HG02759 (cell line): ENCODE measurements around the gene TXLNG.

Experiments used
- ATAC-seq: cut with Tn5 transposase; IDR thresholded peaks from one replicate; pipeline ENCODE4 v1.9.1; 2021; ENCODE audit warnings: mild to moderate bottlenecking, moderate library complexity; ENCODE audit not compliant: unreplicated experiment

Gene TXLNG

DNA sequence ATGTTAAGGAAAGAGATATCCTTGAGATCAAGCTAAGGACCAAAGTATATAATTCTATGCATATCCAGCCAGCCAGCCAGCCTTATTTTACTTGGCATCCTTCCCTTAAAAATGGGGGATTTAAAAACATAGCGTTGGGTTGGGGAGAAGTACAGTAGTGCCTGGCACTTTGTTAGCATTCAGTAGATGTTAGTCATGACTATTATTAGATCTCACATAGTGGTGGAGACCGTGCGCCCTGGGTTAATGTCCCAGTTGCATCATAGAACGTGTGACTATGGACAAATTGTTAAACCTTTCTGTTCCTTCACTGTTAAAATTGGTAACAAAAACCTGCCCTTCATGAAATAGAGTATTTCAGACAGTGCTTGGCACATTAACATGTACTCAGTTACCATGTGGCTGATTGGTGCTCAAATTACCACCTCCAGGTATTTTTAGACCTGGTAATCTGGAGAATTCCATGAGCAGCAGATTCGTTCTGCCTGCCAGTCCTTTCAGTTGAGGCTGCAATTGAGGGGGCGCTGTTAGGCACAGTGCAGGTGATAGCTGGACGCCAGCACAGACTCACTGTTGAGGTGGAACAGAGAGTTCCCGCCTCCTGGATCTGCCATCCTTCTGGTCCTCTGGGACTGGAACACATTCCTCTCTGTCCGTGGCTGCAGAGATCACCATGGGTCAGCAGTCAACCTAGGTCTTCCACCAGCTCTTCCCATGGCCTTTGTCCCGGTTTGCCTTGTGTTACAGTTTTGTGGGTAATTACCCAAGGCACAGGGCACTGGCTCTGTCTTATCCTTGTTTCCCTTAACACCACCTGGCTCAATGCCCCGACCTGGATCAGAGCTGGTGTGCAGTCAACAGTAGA, 52.2 kb downstream of the TXLNG start:
- ATAC-seq, result no peak

DNA sequence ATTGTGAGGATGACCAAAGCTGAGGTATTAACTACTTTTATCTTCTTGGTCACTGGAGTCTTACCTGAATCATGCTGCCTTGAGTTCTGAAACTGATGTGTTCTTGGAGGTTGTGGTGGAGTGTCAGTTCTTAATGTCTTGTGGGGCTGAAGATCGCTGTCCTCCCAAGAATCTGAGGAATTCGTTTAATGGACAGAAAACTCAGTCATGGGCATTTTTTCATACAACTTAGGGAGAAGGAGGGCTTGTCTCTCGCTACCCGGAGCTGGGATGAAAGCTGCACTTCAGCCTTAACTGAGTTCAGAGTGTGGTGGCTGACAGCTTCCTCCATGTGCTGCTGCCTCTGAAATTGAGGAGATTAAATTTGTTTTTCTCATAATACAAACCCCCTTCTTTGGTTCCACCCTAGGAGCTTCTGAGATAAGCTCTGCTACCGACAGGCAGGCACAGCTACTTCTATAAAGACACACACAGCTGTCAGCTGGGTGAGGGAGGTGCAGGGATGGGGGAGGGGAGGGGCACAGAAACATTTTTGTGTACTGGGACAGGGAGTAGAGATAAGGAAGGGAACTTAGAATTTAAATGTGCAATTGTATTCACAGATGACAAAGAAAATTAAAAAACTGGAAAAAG, 53.1 kb downstream of the TXLNG start:
- ATAC-seq, result no peak

DNA sequence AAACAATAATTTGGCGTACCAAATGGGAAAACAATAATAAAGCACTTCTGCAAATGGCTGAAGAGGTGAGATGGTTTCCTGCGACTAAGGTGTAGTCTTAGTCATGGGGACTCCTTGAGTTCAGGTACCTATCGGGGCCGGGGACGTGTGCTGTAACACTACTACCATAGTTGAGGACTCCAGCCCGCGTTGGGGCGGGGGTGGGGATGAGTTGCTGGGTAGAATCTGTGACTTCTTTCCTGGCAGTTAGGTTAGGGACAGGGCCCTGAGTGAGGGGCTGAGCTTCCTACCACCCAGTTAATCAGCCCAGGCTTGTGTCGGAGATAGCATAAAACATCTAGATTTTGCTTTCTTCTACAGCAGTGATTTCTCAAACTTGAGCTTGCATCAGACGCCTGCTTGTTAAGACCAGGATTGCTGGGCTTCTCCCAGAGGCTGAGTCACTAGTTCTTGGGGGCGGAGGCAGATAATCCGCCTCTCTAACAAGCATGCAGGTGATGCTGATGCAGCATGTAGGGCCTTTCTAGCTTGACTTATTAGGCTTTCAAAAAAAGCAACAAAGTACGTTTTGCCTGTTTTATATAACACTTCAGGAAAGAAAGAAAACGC, 53.7 kb downstream of the TXLNG start:
- ATAC-seq, result no peak

DNA sequence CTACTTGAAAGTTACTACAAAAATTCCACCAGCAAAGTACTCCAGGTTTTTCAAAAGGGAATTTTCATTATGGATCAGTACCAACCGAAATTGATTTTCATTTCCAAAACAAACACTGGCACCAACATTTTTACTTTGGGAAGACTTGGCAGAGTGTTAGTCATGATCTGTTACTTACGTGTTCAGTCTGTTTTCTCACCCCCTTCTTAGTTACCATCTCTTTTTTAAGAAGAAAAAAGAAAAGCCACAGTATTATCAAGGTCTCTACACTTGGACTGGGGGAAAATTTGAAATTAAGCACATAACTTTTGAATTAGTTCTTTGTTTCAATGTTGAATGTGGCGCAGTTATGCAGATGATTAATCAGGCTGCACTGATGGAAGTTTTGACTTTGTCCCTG, 56.4 kb downstream of the TXLNG start:
- ATAC-seq, result no peak

DNA sequence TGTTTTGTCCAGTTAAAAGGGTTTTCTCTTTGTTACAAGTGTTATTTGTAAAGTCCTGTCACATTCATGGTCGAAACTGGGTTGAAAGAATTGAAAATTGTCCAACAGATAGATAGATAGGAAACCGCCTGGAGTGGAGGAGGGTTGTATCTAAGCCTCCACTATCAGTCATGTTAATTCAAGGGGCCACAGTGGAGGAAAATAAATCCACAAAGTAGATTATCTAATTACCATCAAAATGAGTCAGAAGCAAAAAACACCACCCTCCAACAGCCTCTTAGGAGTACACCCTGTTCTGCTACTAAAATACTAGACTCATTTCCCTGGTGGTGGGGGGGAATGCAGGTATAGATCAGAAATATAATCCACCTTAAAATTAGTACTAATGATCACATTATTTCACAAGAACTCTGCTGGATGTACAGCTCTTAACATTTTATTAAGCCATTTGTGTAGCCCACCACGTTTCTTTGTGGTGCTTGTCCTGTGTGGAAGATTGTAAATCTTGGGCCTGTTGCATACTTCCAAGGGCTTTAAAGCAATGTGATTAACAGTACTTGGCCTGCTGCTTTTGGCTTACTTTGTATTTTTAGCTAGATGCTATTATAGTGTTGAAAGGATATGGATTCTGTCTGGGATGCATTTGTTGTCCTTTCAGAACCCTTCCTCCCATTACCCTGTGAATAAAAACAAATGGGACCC, 57.1 kb downstream of the TXLNG start:
- ATAC-seq, result no peak

DNA sequence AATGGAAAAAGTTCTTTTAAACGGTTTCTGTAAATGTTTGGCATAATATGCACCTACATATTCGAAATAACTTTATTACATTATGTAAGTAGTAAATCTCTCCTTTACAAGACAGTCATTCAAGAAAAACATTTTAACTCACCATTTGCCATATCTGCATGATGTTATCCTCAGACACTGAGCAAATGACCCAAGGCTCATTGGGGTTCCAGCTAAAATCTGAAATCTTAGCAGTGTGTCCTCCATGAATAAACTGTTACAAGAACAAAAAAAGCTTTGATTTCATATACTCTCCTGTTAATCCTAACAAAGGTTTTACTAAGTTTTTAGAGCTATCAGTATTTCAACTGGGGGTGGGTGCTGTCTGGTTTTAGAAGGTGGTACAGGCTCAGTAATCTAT, 59.4 kb downstream of the TXLNG start:
- no peak for ATAC-seq

DNA sequence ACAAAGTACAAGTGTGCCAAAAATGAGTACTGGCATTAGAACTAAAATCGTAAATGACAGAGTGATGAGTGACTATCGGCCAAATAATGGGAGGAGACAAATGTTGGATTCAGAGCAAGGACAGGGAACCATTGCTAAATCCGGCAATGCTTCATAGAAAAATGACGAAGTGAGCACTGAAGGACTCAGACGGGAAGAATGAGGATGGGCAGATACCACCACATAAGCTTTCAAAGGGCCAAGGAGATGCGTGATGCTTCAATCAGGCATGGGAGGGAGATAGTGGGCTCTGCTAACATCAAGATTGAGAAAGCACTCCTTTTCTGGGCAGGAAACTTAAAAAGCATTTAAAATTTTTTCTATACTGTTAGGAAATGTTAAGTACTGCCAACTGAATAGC, 62.3 kb downstream of the TXLNG start:
- ATAC-seq, result no peak

DNA sequence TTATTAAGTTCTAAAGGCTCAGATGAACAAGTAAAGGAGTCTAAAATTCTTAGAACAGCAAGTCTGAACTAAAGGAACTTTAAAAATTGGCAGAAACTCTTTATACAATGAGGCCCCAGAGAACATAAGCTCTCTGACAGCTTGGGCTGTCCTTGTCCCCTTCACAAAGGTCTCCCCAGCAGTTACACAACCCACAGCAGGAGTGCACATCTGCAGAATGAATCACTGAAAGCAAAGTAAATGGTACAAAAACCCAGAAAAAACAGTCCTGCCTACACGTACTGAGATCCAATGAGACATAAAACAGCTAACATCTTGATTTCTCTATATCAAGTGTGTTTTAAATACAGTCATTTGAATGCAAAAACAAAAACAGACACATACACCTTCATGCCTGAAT, 65.2 kb downstream of the TXLNG start:
- no peak for ATAC-seq

DNA sequence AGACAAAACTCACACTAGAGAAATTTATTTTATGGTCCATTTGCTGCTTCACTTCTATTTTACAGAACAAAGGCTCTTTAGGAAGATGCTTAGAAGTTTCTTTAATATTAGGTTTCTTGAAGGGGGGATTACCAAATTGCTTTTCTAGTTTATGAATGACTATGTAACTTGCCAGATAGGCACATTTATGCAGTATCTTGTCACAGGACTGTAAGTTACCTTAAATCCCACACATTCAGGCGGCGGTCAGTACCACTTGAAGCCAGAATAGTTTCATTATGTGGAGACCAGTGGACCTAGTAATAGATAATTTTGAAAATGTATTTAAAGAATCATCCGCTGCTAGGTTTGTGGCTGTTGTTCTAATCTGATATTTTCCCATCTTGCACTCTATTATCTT, 65.6 kb downstream of the TXLNG start:
- ATAC-seq, result no peak

DNA sequence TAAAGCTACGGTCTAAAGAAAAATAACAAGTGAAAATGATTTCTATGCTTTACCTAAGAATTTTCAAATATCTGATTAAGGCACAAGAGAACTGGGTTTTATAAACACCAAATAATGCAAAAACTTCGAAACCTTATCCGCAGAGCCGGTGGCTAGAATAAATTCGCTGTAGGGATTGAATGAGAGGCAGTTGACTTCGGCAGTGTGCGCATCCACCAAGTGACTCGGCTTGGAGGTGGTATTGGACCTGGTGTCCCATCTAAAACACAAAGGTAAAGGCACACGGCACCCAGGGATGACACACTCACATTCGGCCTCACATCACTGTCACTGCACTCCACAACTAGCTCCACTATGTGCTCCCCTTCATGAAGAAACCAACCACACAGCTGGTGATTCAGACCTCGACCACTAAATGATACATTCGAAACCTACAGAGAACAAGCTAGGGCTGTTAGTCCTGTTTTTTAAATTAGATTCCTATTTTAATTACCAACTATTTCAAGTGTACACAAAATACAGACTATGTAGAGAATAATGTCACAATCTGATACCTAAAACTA, 66.4 kb downstream of the TXLNG start:
- no peak for ATAC-seq

DNA sequence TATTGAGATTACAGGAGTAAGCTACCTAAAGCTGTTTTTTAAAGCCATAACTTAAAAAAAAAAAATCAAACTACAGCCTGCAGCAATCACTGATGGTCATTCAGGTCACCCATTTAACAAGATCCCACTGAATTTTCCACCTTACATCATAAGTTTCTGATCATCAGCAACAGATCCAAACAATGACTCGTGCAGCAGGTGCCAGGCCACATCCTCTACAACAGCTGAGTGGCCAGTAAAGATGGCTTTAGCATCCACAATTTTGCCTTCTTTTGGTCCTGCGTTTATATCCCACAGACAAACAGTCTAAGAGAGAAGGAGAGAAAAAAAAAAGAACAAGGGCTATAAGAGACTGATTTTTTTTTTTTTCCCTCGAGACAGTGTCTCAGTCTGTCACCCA, 67.3 kb downstream of the TXLNG start:
- ATAC-seq, result no peak

DNA sequence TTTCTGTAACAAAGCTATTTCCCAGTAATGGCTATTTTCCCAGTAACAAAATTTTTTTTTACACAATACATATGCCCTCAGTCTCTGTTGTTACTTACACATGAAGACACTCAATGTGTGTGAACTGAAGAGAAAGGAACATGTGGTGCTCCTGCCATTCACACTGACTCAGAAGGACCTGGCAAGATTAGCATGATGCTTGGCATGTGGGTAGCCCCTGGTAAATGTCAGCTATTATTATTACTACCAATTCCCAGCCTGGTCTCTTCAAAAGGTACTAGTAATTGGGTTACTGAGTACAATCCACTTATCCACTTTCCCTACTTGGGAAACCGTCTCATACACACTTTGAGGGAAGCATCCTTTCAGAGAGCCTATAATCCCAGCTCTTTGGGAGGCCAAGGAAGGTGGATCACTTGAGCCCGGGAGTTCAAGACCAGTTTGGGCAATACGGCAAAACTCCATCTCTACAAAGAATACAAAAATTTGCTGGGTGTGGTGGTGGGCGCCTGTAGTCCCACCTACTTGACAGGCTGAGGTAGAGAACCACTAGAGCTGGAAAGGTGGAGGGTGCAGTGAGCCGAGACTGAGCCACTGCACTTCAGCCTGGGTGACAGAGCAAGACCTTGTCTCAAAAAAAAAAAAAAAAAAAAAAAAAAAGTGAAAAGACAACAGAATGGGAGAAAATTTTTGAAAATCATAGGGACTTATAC, 69.3 kb downstream of the TXLNG start:
- ATAC-seq, result no peak

DNA sequence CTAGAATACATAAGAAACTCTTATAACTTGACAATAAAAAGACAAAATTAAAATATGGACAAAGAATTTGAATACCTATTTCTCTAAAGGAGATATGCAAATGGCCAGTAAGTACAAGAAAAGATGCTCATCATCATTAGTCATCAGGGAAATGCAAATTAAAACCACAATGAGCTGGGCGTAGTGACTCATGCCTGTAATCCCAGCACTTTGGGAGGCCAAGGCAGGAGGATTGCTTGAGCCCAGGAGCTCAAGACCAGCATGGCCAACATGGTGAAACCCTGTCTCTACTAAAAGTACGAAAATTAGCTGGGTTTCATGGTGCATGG, 69.8 kb downstream of the TXLNG start:
- peak; percentile 56 for ATAC-seq

DNA sequence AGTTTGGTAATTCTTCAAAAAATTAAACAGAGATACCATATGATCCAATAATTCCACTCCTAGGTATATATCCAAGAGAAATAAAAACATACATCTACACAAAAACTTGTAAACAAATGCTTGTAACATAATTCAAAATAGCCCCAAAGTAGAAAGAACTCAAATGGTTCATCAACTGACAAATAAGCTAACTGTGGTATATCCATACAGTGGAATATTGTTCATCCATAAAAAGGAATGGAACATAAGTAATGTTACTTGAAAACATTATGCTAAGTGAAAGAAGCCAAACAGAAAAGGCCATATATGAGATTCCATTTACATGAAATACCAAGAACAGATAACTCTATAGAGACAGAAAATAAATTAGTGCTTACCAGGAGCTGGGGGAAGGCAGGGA, 70.5 kb downstream of the TXLNG start:
- ATAC-seq, result no peak

DNA sequence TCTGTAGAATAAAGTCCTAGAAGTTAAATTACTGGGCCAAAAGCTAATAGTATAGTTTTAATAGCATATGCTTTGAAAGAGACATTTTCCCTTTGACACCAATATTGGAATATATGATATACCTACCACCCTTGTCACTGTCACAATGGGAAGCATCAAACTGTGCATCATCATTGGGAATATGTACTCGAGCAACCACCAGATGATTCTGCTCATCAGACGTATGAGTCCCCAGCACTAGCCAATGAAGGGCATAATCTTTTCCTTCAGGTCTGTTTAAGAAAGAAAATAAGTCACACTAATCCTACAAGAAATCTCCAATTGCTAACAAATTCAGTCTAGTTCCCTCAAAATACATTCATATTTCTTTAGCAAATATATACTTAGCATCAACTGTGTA, 76.6 kb downstream of the TXLNG start:
- ATAC-seq, result no peak

DNA sequence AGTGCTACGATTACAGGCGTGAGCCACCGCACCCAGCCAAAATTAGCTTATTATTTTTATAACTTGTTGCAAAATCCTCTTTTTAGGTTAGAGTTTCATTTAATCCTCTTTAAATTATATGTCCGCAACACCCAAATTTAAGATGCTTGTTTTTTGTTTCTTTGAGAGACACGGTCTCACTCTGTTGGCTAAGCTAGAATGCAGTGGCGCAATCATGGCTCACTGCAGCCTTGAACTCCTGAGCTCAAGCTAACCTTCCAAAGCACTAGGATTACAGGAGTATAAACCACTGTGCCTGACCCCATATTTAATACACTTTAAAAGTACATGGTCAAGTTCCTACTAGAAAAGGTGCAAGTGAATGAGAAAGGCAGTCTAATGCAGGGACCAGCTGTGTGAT, 81.7 kb downstream of the TXLNG start:
- no peak for ATAC-seq

DNA sequence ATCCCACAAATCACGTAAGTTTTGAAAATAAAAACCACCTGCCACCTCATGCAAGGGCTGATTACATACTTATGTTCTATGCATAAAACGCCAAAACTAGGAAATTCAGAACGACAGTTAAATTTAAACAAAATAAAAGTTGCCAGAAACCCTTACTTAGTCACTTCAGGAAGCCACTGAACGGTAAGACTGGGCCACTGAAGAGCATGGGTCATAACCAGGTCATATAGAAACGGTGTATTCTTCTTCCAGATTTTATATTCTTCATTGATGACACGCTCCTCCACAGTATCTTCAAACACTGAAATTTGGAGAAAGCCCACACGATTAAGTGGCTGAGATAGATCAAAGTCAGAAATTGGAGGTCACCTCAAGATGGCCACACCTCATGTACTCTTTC, 82.7 kb downstream of the TXLNG start:
- no peak for ATAC-seq

DNA sequence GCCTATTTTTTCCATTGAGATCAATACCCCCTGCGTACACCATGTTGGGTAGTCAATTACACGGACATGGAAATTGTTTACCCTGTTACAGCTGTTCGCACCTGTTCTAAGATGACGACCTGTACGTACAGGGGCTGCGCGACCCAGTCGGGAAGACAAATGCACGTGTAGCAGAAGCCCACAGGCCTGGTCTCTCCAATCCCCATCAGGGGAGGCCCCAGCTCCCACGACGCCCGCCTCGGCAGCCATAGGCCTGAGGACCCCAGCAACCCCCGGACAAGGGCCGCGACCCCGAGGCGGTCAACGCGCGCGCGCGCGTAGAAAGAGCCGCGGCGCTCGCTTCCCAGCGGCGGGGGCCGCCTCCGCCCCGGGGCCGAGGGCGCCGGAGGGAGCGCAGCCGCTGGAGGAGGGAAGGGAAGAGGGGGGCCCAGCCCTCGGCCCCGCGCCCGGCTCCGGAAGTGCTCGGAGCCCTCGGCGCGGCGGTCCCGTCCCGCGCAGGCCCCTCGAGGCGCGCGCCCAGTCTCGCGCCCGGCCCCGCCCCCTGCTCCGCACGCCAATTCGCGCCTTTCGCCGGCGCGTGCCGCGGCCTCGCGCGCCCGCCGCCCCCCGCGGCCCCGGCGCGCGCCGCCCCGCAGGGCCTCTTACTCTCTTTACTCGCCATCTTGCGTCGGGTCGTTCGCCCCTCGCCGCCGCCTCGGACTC, 83.3 kb downstream of the TXLNG start:
- peak; percentile 53 for ATAC-seq

DNA sequence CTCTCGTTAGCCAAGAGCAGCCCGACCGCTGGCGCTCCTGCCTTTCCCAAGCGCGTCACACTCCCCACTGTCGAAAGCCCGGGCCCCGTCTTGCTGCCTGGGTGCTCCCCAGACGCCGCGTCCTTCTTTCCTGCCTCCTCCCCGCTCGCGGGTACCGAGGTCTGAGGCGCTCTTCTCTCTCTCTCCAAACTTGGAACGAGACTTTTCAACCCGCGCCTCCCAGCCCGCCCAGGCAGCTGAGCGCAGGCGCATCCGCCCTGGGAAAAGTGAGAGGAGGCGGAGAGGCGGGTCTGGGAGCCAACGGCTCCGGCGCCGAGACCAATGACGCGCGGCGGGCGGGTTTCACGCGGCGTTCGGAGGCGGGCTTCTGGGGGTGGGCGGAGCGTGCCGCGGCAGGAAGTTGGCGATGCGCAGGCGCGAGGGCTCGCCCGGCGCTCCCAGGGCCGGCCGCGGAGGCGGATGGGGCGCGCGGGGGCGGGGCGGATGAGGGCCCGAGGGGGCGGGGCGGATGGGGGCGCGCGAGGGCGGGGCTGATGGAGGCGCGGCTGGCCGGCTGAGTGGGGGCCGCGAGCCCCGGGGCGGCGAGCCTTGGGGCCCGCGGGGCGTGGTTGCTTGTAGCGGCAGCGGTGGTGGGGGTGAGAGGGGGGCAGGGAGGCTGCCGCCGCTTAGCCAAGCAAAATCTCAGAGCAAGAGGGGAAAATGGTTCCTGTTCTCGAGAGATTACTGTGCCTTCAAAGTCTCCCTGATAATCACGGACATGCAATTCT, 84.0 kb downstream of the TXLNG start, which contains the start of gene RBBP7:
TSS of gene RBBP7 (minus strand) at position 268 of the 767 bp plus-strand sequence. CDS start 309 bp downstream, outside the sequence.
- peak; percentile 81 for ATAC-seq
